Esophagus muscularis mucosa (tissue), 3 donors: Measurements from ENCODE around the gene UHRF1.

Source experiments
- POLR2A ChIP-seq: fragments of 450-650 bp; IDR thresholded peaks from one replicate; pipeline ENCODE4 v1.6.1; 2017; ENCODE audit warnings: antibody characterized with exemption, moderate library complexity, mild to moderate bottlenecking, low read depth
- POLR2AphosphoS5 ChIP-seq, 2 donors: sonication (generic); formaldehyde crosslinking; IDR thresholded peaks; one replicate each; pipeline ENCODE4 v1.6.1; 2017; ENCODE audit warnings: antibody characterized with exemption in 2 of 2
- TF ChIP-seq, protein P1 (sequence below), 3 experiments: fragments of 200-600 bp in 2 of 3; fragments of 450-650 bp in 1 of 3; sonication (generic) in 2 of 3; IDR thresholded peaks; one replicate each; pipeline ENCODE4 v1.5.1; 2017 to 2019; ENCODE audit warnings: antibody characterized with exemption in 3 of 3, mild to moderate bottlenecking in 2 of 3, moderate library complexity in 1 of 3

DNA sequence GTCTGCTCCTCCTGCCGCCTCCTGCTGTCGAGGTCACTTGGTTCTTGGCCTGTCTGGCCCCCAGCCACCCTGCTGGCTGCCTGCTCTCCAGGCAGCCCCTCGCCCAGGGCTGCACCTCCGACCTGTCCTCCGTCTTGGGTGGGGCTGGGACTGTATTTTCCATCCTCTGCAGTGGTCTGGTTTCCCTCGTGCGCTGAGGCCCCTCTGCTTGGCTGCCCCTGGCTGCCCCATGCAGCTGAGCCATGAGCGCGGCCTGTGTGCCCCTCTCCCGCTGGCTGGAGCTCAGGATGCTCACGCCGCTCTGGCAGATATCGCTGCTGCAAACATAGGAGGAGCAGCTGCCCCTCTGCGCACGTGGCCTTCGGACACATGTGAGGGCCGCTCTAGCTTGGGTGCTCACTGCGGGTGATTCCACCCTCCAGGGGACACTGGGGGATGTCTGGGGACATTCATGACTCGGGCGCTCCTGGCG lies 14.0 kb downstream of the UHRF1 start:
- TF ChIP-seq, protein P1, sequence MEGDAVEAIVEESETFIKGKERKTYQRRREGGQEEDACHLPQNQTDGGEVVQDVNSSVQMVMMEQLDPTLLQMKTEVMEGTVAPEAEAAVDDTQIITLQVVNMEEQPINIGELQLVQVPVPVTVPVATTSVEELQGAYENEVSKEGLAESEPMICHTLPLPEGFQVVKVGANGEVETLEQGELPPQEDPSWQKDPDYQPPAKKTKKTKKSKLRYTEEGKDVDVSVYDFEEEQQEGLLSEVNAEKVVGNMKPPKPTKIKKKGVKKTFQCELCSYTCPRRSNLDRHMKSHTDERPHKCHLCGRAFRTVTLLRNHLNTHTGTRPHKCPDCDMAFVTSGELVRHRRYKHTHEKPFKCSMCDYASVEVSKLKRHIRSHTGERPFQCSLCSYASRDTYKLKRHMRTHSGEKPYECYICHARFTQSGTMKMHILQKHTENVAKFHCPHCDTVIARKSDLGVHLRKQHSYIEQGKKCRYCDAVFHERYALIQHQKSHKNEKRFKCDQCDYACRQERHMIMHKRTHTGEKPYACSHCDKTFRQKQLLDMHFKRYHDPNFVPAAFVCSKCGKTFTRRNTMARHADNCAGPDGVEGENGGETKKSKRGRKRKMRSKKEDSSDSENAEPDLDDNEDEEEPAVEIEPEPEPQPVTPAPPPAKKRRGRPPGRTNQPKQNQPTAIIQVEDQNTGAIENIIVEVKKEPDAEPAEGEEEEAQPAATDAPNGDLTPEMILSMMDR (IDR thresholded peaks at IDR 0.05) = no peak
- TF ChIP-seq POLR2AphosphoS5 (IDR thresholded peaks at IDR 0.05) (no peak), POLR2A (no peak)
